Endothelial cell of umbilical vein (primary cell): Measurements from ENCODE around the gene COX8C.

Experiments used
- EZH2 ChIP-seq: IDR thresholded peaks from 2 replicates; pipeline ENCODE4 v1.6.1; 2012; ENCODE audit warnings: borderline replicate concordance, low read depth, mild to moderate bottlenecking, moderate library complexity, low read length, inconsistent platforms; ENCODE audit not compliant: severe bottlenecking
- POLR2A ChIP-seq: IDR thresholded peaks from 2 replicates; pipeline ENCODE4 v1.6.1; 2012; ENCODE audit warnings: low read depth, mild to moderate bottlenecking, control low read depth, low read length
- TF ChIP-seq, protein P1 (sequence below), 2 donors: IDR thresholded peaks; 1 replicate in 1 of 2; 2 replicates in 1 of 2; pipeline ENCODE4 v1.5.1; 2011; ENCODE audit warnings: low read length in 2 of 2, mild to moderate bottlenecking in 2 of 2, moderate library complexity in 2 of 2, control low read depth in 1 of 2, inconsistent platforms in 1 of 2, low read depth in 1 of 2; ENCODE audit not compliant: insufficient read depth in 1 of 2; ENCODE audit errors: extremely low read depth in 1 of 2

GRCh38 chr14:93317875-93318807 lies 28.8 kb upstream of the COX8C start:
- TF ChIP-seq, protein P1, sequence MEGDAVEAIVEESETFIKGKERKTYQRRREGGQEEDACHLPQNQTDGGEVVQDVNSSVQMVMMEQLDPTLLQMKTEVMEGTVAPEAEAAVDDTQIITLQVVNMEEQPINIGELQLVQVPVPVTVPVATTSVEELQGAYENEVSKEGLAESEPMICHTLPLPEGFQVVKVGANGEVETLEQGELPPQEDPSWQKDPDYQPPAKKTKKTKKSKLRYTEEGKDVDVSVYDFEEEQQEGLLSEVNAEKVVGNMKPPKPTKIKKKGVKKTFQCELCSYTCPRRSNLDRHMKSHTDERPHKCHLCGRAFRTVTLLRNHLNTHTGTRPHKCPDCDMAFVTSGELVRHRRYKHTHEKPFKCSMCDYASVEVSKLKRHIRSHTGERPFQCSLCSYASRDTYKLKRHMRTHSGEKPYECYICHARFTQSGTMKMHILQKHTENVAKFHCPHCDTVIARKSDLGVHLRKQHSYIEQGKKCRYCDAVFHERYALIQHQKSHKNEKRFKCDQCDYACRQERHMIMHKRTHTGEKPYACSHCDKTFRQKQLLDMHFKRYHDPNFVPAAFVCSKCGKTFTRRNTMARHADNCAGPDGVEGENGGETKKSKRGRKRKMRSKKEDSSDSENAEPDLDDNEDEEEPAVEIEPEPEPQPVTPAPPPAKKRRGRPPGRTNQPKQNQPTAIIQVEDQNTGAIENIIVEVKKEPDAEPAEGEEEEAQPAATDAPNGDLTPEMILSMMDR (IDR thresholded peaks at IDR 0.05; ENCODE audit: extremely low read depth in 1 of 2, insufficient read depth in 1 of 2, low read depth in 1 of 2, low read length in 2 of 2), result no peak
- TF ChIP-seq POLR2A (no peak), EZH2 (no peak)
